ENCODE data around the gene PDIA6.

Gene PDIA6

GRCh38 chr2:10790228-10790973 is 22.2 kb downstream of the PDIA6 start:
- Histone ChIP-seq H3K4me2 (ENCODE audit: low read length) (no peak overlapping the region), H3F3A (ENCODE audit: insufficient read depth, low read length) (no peaks in the 10 kb centered on the region), H3K9me3 (ENCODE audit: low read length) (no peaks in the 10 kb centered on the region), H3K79me2 (ENCODE audit: insufficient read depth, low read length) (peaks cover 4% of the 10 kb centered on the region; the same call in 1 of the 2 replicates), H3K36me3 (ENCODE audit: insufficient read depth, low read length) (peaks cover 97% of the 10 kb centered on the region), H3K4me3 (ENCODE audit: low read depth, low read length, poor library complexity, severe bottlenecking) (no peak overlapping the region), H3K9me2 (ENCODE audit: low read depth, low read length) (no peaks in the 10 kb centered on the region), H2AFZ (ENCODE audit: low read length) (no peak overlapping the region), H3K9ac (ENCODE audit: low read length) (no peak overlapping the region), H4K20me1 (ENCODE audit: insufficient read depth, low read length) (no peaks in the 10 kb centered on the region), H3K27me3 (ENCODE audit: insufficient read depth, low read length) (no peaks in the 10 kb centered on the region), H3K27ac (ENCODE audit: low read depth, low read length, poor library complexity, severe bottlenecking) (no peak overlapping the region), H3K4me1 (ENCODE audit: insufficient read depth, low read length, severe bottlenecking) (no peaks in the 10 kb centered on the region)
- TF ChIP-seq CTCF (IDR thresholded peaks at IDR 0.05; ENCODE audit: low read length) (no peak), EZH2 (IDR thresholded peaks at IDR 0.05; ENCODE audit: borderline replicate concordance, low read length) (no peak)

GRCh38 chr2:10788855-10789254 is 23.7 kb downstream of the PDIA6 start:
- Histone ChIP-seq H3K9me3 (ENCODE audit: low read length) (no peaks in the 10 kb centered on the region), H3K27ac (ENCODE audit: low read depth, low read length, poor library complexity, severe bottlenecking) (no peak overlapping the region), H3K9me2 (ENCODE audit: low read depth, low read length) (no peaks in the 10 kb centered on the region), H3K9ac (ENCODE audit: low read length) (no peak overlapping the region), H4K20me1 (ENCODE audit: insufficient read depth, low read length) (no peaks in the 10 kb centered on the region), H3K4me3 (ENCODE audit: low read depth, low read length, poor library complexity, severe bottlenecking) (no peak overlapping the region), H3K36me3 (ENCODE audit: insufficient read depth, low read length) (peaks cover 98% of the 10 kb centered on the region), H3K4me2 (ENCODE audit: low read length) (no peak overlapping the region), H3F3A (ENCODE audit: insufficient read depth, low read length) (no peaks in the 10 kb centered on the region), H3K27me3 (ENCODE audit: insufficient read depth, low read length) (no peaks in the 10 kb centered on the region), H3K4me1 (ENCODE audit: insufficient read depth, low read length, severe bottlenecking) (no peaks in the 10 kb centered on the region), H2AFZ (ENCODE audit: low read length) (no peak overlapping the region), H3K79me2 (ENCODE audit: insufficient read depth, low read length) (peaks cover 4% of the 10 kb centered on the region; the same call in 1 of the 2 replicates)
- TF ChIP-seq CTCF (IDR thresholded peaks at IDR 0.05; ENCODE audit: low read length) = no peak
- TF ChIP-seq EZH2 (IDR thresholded peaks at IDR 0.05; ENCODE audit: borderline replicate concordance, low read length) = no peak

GRCh38 chr2:10787176-10787968 is 25.2 kb downstream of the PDIA6 start:
- H4K20me1 ChIP-seq (ENCODE audit: insufficient read depth, low read length) = no peaks in the 10 kb centered on the region
- H3K36me3 ChIP-seq (ENCODE audit: insufficient read depth, low read length) = peaks cover 97% of the 10 kb centered on the region
- no peak overlapping the region for H3K4me2 ChIP-seq (ENCODE audit: low read length)
- H3K27me3 ChIP-seq (ENCODE audit: insufficient read depth, low read length) = no peaks in the 10 kb centered on the region
- TF ChIP-seq EZH2 (IDR thresholded peaks at IDR 0.05; ENCODE audit: borderline replicate concordance, low read length) = no peak
- TF ChIP-seq CTCF (IDR thresholded peaks at IDR 0.05; ENCODE audit: low read length) = peak; percentile 65
- H3K4me3 ChIP-seq (ENCODE audit: low read depth, low read length, poor library complexity, severe bottlenecking) = no peak overlapping the region
- peaks cover 4% of the 10 kb centered on the region; the same call in 1 of the 2 replicates for H3K79me2 ChIP-seq (ENCODE audit: insufficient read depth, low read length)
- H3K4me1 ChIP-seq (ENCODE audit: insufficient read depth, low read length, severe bottlenecking) = no peaks in the 10 kb centered on the region
- H2AFZ ChIP-seq (ENCODE audit: low read length) = no peak overlapping the region
- H3F3A ChIP-seq (ENCODE audit: insufficient read depth, low read length) = no peaks in the 10 kb centered on the region
- H3K9me3 ChIP-seq (ENCODE audit: low read length) = no peaks in the 10 kb centered on the region
- no peak overlapping the region for H3K27ac ChIP-seq (ENCODE audit: low read depth, low read length, poor library complexity, severe bottlenecking)
- H3K9me2 ChIP-seq (ENCODE audit: low read depth, low read length) = no peaks in the 10 kb centered on the region
- no peak overlapping the region for H3K9ac ChIP-seq (ENCODE audit: low read length)
